SKM-1 (cell line): ENCODE measurements around the gene WIPI1.
"Not testable (repeated sequence)": the region's sequence is repeated elsewhere in the genome, so short reads cannot be mapped to it uniquely, and the experiment has no call there.

Experiments
- DNase-seq: peaks from one replicate; lab custom pipeline; 2025; ENCODE audit not compliant: unreplicated experiment; lab: John Stamatoyannopoulos, UW

Gene WIPI1

DNA sequence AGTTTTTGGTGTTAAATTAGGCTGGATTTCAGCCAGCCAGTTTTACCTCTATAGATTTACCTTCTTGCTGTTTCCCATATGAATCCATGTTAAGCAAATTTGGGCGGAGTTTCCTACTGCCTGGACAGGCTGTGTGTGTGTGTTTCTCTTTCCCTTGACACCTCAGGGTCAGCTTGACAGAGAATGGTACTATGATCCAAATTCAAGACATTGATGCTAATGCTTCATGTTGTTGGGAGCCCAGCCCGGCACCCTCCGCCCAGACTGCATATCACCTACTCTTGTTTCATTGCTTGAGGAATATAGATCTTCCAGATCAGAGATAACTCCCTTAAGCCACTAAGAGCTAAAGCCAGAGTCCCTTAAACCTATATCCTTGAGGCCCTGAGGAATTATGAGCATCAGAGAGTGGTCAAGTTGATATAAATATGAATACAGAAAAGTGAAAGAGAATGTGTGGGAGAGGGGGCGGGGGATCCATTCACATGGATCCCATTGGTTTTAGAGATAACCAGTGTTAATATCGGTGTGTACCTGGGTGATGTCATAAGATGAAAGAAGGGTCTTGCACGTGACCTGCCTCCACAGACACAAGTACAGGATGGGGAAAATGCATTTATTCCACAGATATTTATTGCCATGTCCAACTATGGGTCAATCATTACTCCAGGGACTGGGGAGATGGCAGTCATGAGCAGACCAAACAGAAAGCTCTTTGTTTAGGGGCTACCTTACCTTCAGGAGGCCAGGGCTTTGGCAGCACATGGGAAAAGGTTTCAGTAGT, 69.7 kb downstream of the WIPI1 start:
- DNase-seq = no peak

DNA sequence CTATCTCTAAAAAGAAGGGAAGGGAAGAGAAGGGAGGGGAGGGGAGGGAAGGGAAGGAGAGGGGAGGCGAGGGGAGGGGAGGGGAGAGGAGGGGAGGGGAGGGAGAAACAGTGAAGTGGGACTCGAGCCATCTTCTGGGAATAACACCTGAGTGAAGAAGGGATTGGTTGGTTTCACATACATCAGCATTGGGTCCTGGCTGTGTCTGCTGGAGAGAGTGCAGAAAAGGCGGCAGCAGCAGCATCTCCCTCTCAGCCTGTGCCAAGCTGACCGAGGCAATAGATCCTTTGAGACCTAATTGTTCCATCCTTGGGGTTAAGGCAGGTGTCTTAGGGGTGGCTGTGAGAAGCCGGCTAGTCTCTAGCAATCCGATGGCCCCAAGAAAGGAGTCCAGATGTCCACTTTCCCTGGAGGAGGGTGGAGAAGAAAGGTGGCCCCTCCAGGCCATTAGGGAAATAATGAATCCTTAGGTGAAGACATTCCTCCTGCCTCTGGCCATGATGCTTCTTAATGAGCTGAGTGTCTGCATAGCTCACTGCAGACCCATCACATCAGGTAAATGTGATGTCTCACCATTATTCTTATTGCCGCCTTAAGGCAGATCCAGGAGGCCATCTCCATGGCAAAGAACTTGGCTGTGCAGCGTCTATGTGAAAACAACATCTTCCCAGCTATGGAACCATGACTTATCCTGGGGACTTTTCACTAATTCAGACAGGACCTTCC, 71.6 kb downstream of the WIPI1 start:
- no peak for DNase-seq

DNA sequence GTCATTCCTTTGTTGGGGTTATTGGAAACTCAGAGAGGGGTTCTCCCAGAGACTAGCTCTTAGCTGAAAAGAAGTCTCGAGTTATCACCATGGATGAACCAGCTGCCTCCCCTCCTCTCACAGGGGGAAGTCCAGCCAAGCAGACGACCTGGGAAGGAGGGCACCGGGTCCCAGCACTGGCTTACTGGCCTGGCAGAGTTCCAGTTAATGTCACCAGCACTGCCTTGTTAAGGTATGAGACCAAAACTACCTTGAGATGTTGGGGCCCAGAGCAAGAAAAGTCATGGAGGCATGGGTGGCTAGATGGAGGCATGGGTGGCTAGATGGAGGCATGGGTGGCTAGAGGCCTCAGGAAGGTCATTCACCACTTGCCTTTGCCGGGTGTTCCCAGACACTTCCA, 72.4 kb downstream of the WIPI1 start:
- no peak for DNase-seq

DNA sequence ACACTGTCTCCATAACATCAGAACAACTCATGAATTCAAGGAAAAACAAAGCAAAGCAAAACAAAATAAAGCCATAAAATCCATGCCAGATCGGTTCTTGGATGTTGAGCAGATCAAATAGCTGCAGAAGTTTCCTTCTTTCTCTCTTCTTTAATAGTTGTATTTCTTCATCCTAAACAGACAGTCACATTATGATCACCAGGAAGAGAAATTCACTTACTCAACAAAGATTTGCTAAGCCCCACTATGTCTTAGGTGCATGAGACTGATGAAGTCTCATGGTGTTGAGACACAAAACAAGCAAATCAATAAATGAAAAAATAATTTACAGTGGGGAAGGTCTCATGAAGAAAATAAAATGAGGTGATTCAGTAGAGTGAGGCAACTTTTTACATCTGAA, 72.8 kb downstream of the WIPI1 start:
- DNase-seq = no peak

DNA sequence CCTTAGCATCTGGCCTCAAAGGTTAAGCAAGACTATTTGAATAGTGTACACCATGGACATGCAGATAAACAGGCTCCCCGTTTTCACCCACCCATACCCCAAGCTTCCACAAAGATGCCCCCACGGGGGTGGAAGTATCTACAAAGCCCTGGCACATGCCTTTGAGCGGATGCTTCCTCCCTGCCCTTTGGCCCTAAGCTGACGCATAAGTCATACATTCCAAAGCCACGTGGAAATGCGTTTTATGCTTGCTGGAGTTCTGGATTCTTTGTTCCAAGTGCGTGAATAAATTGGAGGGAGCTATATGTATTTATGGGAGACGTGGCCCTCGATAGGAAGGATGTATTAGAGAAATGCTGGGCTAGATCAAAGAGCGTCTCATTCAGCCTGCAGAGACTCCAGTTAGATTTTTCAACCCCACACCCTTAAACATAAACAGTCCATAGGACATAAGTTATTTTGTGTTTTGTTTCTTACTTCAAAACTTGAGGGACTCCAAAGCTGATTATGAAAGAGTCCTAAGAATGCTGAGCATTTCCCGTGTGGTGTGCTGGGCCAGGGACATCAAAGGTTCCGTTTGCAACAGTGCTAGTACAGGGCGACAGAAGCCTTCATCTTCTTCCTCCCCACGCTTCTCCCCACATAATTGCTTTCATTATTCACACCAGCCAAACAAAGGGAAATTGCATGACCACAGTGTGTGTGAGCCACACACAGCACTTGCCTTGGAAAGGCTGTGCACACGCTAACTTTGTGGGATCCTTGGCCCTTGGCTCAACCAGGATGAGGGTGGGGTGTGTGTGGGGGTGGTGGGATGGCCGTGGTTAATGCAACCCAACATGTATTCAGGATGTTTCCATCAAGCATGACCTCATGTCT, 73.6 kb downstream of the WIPI1 start:
- no peak for DNase-seq

DNA sequence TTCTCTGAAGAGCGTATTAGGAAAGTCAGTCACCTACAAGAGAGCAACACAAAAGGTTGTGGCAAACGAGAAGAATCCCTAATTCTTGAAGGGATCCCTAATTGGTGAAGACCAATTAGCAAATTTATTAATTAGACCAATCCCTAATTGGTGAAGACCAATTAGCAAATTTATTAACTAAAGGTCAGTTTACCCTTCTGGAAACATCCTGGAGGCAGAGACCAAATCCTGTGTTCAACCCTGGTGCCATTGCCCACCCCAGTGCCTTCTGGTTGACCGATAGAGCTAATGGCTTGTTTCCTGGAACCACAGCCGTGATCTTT, 74.2 kb downstream of the WIPI1 start:
- DNase-seq = no peak

DNA sequence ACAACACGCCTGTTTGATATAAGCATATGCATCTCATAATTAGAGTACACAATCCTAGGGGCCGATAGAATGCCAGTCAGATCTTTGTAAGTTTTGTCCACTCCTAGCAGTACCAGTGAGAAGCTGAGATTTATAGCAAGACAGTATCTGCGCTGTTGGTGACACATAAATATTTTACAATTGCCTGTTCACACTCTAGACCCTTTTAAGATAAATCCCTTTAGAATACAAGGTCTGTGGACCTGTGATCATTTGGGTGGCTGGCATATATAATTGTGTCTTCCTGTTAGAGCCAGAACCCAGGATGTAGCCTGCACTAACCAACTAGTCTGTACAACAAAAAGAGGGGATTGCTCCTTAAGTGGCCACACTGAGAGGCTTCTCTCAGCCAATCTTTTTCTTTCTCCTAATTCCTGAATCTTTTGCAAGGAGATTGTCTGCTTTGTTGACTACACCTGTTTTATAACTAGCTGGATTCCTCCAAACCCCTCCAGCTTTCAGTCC, 74.7 kb downstream of the WIPI1 start:
- no peak for DNase-seq

DNA sequence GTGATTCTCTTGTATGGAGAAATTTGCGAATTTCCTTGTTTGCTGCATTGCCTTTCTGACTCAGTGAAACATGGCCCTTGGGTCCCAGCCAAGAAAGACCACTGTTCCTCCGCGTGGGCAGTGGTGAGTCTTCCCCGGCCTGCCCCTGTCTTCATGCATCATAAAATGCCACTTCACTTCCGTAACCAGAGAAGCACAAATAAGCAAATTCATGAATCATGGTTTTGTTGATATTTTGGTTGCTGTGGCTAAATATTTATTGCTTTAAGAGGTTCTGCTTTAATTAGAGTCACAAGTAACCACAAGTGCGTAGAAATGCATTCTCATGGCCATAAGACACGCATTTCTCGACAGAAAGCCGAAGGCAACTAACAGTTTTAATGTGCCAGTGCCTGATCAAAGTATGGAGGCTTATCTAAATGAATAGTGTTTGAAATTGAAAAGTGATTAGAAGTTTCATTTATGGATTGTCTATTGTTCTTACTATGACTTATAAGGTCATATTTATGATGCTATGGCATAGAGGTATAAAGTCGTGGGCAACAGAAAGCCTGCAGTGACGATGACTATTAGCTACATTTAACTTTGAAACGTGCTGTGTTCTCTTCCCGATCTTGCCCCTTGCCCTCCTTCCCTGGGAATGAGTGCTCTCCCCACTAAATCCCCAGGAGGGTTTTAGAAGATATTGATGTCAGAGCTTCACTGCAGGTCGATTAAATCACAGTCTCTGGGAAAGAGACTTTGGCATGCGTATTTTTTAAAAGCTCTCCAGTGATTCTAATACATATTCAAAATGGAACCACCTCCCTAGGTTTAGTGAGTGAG, 76.0 kb downstream of the WIPI1 start:
- no peak for DNase-seq

DNA sequence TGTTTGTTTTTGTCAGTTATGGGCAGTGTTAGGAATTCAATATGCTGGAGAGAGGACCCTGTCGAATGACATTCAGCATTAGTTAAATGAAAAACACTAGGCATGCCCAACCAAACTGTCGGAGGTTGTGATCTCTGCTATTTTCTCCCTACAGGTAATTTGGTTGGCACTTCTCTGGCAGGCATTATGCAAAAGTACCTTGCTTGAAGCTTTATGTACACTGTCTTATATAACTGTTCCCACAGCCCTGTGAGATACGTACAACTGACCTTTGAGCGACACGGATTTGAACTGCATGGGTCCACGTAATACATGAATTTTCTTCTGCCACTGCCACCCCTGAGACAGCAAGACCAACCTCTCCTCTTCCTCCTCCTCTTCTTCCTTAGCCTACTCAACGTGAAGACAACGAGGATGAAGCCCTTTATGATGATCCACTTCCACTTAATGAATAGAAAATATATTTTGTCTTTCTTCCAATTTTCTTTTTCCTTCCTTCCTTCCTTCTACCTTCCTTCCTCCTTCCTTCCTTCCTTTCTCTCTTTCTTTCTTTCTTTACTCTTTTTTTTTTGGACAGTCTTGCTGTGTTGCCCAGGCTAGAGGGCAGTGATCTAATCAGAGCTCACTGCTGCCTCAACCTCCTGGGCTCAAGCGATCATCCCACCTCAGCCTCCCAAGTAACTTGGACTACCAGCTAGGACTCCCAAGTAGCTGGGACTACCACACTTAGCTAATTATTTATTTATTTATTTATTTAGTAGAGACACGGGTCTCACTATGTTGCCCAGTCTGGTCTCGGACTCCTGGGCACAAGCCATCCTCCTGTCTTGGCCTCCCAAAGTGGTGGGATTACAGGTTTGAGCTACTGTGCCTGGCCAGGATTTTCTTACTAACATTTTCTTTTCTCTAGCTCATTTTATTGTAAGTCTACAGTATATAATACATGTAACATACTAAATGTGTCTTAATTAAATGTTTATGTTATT, 77.3 kb downstream of the WIPI1 start:
- DNase-seq = no peak

DNA sequence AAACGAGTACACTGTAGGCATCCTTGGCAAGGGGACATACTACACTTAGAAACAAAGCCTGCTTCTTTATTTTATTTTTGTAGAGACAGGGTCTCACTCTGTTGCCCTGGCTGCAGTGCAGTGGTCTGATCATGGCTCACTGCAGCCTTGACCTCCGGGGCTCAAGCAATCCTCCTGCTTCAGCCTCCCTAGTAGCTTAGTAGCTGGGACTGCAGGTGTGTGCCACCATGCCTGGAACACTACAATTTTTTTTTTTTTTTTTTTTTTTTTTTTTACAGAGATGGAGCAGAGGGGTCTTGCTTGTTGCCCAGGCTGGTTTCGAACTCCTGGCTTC, 78.2 kb downstream of the WIPI1 start:
- no peak for DNase-seq

DNA sequence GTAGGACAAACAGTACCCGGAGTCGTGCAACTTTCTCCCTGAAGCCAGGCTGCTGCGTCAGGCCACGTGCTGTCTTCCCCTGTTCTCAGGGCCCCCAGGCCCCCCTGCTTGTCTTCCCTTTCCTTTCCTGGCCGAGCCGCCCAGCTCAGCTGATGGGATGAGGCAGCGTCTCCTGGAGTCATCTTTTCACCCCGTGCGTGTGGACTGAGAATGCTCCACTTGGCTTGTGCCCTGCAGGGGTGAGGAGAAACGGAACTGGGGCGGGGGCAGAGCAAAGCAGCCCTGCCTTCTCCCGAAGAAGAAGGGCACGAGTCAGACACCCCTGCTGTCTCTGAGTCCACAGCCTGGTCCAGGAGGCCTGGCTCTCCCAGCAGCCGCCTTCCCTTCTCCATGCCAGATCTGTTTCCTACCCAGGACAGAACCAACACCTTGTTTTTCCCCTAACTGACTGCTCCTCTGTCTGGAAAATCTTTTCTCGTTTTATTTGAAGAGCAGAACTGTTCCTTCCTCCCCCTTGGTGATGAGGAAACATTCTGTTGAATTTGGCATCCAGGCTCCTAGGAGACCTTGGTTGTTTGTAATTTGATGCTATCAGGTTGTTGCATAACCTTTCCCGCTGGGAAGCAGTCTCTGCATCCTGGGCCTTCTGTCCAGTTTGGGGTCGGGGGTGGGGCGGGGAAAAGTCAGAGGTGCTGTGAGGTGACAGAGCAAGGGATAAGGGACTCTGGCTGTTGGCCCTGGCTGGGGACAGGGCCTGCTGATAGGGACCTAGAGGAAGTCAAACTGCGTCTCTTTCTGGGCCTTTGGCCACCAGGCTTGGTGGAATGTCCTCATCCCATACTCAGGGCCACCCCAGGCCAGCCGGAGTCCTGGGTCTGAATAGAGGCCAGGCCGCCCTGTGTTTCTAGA, 78.8 kb downstream of the WIPI1 start:
- no peak for DNase-seq

DNA sequence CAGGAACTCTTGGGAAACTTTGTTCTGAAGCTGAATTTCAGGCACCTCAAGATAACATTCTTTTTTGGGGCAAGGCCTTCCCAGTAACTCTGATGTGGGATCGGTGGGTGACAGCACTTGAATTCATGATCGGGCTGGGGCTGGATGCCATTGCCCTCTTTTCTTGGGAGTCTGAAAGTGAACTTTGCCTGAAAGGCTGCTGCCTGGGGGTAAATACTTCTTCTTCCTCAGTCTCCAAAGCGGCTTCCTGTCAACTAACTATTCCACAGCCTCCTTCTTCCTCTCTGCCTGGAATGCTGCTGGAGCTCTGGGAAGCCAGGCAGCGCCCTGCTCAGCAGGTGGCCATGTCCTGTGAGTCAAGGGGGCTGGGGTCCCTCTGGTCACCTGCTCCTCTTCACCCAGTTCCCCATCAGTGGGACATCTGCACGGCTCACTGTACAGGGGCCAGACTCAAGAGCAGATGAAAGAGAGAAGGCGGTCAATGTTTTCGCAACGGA, 79.5 kb downstream of the WIPI1 start:
- no peak for DNase-seq

DNA sequence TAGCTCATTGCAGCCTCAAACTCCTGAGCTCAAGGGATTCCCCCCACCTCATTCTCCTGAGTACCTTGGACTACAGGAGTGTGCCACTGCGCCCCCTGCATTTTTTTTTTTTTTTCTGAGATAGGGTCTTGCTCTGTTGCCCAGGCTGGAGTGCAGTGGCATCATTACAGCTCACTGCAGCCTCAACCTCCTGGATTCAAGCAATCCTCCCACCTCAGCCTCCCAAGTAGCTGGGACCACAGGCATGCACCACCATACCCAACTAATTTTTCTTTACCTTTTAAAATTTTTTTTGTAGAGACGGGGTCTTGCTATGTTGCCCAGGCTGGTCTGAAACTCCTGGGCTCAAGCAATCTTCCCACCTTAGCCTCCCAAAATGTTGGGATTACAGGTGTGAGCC, 81.1 kb downstream of the WIPI1 start:
- not testable (repeated sequence) for DNase-seq

DNA sequence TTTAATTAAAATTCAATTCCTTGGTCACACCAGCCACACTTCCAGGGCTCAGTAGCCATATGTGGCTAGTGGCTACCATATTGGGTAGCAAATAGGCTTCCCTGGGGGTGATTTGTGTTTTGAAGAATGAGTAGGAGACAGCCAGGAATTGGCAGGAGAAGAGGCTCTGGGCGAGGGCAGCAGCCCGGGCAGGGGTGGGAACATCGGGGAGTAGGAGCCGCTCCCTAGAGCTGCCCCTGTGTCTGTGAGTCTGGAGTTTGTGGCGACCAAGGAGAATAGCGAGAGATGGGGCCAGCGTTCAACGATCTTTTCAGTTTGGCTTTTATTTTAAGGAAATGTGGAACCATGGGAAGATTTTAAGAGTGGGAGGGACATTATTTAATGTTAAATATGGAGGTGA, 81.7 kb downstream of the WIPI1 start:
- DNase-seq = no peak
